HG03460 (cell line): ENCODE measurements around the gene TSPAN3.

Experiments
- ATAC-seq: cut with Tn5 transposase; IDR thresholded peaks from one replicate; pipeline ENCODE4 v1.9.1; 2021; ENCODE audit not compliant: unreplicated experiment

TSPAN3 gene

GRCh38 chr15:77035584-77035983, 35.3 kb downstream of the TSPAN3 start:
- ATAC-seq: no peak

- ATAC-seq: no peak
These were observed 36.0 kb downstream of the TSPAN3 start for GRCh38 chr15:77034695-77035489.

- ATAC-seq: no peak
These were observed 36.9 kb downstream of the TSPAN3 start for GRCh38 chr15:77033729-77034671.

- no peak for ATAC-seq
These were observed 37.5 kb downstream of the TSPAN3 start for GRCh38 chr15:77033417-77033728.

- ATAC-seq: no peak
These were observed 38.1 kb downstream of the TSPAN3 start for GRCh38 chr15:77032647-77033416.

- no peak for ATAC-seq
These were observed 38.8 kb downstream of the TSPAN3 start for GRCh38 chr15:77032052-77032646.

GRCh38 chr15:77031376-77032050, 39.4 kb downstream of the TSPAN3 start:
- ATAC-seq: peak; percentile 58

GRCh38 chr15:77030928-77031375, 40.0 kb downstream of the TSPAN3 start:
- no peak for ATAC-seq

GRCh38 chr15:77030048-77030927, 40.6 kb downstream of the TSPAN3 start:
- no peak for ATAC-seq

GRCh38 chr15:77029166-77030047, 41.5 kb downstream of the TSPAN3 start:
- ATAC-seq: no peak

GRCh38 chr15:77028451-77029165, 42.3 kb downstream of the TSPAN3 start:
- no peak for ATAC-seq

GRCh38 chr15:77027697-77028450, 43.0 kb downstream of the TSPAN3 start:
- ATAC-seq: no peak

- ATAC-seq: no peak
These were observed 43.7 kb downstream of the TSPAN3 start for GRCh38 chr15:77027111-77027696.

- no peak for ATAC-seq
These were observed 44.3 kb downstream of the TSPAN3 start for GRCh38 chr15:77026501-77027110.

GRCh38 chr15:77025941-77026411, 44.9 kb downstream of the TSPAN3 start:
- ATAC-seq: no peak
